ENCODE data around the gene NDUFV2.

DNA sequence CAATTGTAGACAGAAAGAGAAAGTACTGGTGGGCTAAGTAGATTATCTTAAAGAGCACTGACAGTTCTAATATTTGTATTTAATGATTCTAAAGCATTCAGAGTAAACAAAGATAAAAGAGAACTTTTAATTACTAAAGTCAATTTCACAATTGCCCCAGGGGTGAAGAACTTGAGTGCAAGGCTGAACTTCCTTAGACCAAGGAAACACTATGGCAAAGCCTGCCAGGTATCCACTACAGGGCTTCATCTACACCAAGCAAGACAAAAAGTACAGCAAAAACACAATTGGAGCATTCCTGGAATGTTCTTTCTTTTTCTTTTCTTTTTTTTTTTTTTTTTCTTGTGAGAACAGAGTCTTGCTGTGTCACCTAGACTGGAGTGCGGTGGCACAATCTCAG, 46.9 kb upstream of the NDUFV2 start:
- TF ChIP-seq SP1 (IDR thresholded peaks at IDR 0.05; ENCODE audit: low read depth) (no peak), ELF1 (IDR thresholded peaks at IDR 0.05; ENCODE audit: borderline replicate concordance, low read depth) (no peak), POLR2A (IDR thresholded peaks at IDR 0.05; ENCODE audit: borderline replicate concordance, extremely low read depth, insufficient read depth, insufficient read length) (no peak), EGR1 (IDR thresholded peaks at IDR 0.05; ENCODE audit: low read depth) (no peak), EZH2phosphoT487 (IDR thresholded peaks at IDR 0.05; ENCODE audit: borderline replicate concordance) (no peak), SIN3A (IDR thresholded peaks at IDR 0.05; ENCODE audit: low read depth) (no peak), POLR2AphosphoS5 (IDR thresholded peaks at IDR 0.05; ENCODE audit: low read depth, low read length) (no peak), SRF (IDR thresholded peaks at IDR 0.05; ENCODE audit: low read depth) (no peak), EZH2 (IDR thresholded peaks at IDR 0.05) (no peak)
- TF ChIP-seq, protein P1, sequence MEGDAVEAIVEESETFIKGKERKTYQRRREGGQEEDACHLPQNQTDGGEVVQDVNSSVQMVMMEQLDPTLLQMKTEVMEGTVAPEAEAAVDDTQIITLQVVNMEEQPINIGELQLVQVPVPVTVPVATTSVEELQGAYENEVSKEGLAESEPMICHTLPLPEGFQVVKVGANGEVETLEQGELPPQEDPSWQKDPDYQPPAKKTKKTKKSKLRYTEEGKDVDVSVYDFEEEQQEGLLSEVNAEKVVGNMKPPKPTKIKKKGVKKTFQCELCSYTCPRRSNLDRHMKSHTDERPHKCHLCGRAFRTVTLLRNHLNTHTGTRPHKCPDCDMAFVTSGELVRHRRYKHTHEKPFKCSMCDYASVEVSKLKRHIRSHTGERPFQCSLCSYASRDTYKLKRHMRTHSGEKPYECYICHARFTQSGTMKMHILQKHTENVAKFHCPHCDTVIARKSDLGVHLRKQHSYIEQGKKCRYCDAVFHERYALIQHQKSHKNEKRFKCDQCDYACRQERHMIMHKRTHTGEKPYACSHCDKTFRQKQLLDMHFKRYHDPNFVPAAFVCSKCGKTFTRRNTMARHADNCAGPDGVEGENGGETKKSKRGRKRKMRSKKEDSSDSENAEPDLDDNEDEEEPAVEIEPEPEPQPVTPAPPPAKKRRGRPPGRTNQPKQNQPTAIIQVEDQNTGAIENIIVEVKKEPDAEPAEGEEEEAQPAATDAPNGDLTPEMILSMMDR (IDR thresholded peaks at IDR 0.05 in 2 of 3, conservative IDR thresholded peaks at IDR 0.05 in 1 of 3; ENCODE audit: borderline replicate concordance in 1 of 3, insufficient read depth in 1 of 3, low read depth in 2 of 3, low read length in 2 of 3), result no peak
- TF ChIP-seq, protein P2, sequence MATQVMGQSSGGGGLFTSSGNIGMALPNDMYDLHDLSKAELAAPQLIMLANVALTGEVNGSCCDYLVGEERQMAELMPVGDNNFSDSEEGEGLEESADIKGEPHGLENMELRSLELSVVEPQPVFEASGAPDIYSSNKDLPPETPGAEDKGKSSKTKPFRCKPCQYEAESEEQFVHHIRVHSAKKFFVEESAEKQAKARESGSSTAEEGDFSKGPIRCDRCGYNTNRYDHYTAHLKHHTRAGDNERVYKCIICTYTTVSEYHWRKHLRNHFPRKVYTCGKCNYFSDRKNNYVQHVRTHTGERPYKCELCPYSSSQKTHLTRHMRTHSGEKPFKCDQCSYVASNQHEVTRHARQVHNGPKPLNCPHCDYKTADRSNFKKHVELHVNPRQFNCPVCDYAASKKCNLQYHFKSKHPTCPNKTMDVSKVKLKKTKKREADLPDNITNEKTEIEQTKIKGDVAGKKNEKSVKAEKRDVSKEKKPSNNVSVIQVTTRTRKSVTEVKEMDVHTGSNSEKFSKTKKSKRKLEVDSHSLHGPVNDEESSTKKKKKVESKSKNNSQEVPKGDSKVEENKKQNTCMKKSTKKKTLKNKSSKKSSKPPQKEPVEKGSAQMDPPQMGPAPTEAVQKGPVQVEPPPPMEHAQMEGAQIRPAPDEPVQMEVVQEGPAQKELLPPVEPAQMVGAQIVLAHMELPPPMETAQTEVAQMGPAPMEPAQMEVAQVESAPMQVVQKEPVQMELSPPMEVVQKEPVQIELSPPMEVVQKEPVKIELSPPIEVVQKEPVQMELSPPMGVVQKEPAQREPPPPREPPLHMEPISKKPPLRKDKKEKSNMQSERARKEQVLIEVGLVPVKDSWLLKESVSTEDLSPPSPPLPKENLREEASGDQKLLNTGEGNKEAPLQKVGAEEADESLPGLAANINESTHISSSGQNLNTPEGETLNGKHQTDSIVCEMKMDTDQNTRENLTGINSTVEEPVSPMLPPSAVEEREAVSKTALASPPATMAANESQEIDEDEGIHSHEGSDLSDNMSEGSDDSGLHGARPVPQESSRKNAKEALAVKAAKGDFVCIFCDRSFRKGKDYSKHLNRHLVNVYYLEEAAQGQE (IDR thresholded peaks at IDR 0.05; ENCODE audit: low read depth), result no peak
- TF ChIP-seq, protein P3, sequence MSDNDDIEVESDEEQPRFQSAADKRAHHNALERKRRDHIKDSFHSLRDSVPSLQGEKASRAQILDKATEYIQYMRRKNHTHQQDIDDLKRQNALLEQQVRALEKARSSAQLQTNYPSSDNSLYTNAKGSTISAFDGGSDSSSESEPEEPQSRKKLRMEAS (IDR thresholded peaks at IDR 0.05), result no peak
- TF ChIP-seq, protein P4, sequence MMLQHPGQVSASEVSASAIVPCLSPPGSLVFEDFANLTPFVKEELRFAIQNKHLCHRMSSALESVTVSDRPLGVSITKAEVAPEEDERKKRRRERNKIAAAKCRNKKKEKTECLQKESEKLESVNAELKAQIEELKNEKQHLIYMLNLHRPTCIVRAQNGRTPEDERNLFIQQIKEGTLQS (IDR thresholded peaks at IDR 0.05), result no peak
- TF ChIP-seq, protein P5, sequence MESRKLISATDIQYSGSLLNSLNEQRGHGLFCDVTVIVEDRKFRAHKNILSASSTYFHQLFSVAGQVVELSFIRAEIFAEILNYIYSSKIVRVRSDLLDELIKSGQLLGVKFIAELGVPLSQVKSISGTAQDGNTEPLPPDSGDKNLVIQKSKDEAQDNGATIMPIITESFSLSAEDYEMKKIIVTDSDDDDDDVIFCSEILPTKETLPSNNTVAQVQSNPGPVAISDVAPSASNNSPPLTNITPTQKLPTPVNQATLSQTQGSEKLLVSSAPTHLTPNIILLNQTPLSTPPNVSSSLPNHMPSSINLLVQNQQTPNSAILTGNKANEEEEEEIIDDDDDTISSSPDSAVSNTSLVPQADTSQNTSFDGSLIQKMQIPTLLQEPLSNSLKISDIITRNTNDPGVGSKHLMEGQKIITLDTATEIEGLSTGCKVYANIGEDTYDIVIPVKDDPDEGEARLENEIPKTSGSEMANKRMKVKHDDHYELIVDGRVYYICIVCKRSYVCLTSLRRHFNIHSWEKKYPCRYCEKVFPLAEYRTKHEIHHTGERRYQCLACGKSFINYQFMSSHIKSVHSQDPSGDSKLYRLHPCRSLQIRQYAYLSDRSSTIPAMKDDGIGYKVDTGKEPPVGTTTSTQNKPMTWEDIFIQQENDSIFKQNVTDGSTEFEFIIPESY (IDR thresholded peaks at IDR 0.05; ENCODE audit: extremely low read depth, insufficient replicate concordance, low read length), result no peak
